ENCODE results near the gene SCN7A. TPM values are rescaled to one million over a fixed set of nuclear protein-coding genes. Genes with fewer than 3 reads are reported as not detected.
"Not testable (repeated sequence)": the region's sequence is repeated elsewhere in the genome, so short reads cannot be mapped to it uniquely, and the experiment has no call there.

SCN7A gene
- total RNA-seq, 2 experiments from 2014 or later: not detected

GRCh38 chr2:166410828-166411472, 83.1 kb downstream of the SCN7A start:
- CTCF ChIA-PET (ENCODE audit: unreplicated experiment): no interaction called here
- Histone ChIP-seq H3K27ac (ENCODE audit: low read depth, low read length, poor library complexity, severe bottlenecking) (no peak overlapping the region), H3K4me1 (ENCODE audit: insufficient read depth, low read length, poor library complexity, severe bottlenecking) (no peaks in the 10 kb centered on the region), H3K4me2 (ENCODE audit: low read length) (no peak overlapping the region), H3K9me3 (ENCODE audit: low read length) (no peaks in the 10 kb centered on the region), H3K79me2 (ENCODE audit: insufficient read depth, low read depth, low read length) (no peaks in the 10 kb centered on the region), H3K36me3 (ENCODE audit: insufficient read depth, low read length) (no peaks in the 10 kb centered on the region), H3K9me2 (ENCODE audit: insufficient read depth, low read length) (no peaks in the 10 kb centered on the region), H2AFZ (ENCODE audit: low read length) (no peak overlapping the region), H4K20me1 (ENCODE audit: insufficient read depth, low read length) (no peaks in the 10 kb centered on the region), H3K4me3 (ENCODE audit: low read depth, low read length, poor library complexity, severe bottlenecking) (no peak overlapping the region)
- POLR2A ChIA-PET: no interaction called here
- intact Hi-C loops (cut with micrococcal nuclease; ENCODE audit: unreplicated experiment): no loop called here
- no peak for DNase-seq (ENCODE audit: low spot score)
- TF ChIP-seq CTCF (conservative IDR thresholded peaks at IDR 0.05; ENCODE audit: low read length) (no peak), EZH2phosphoT487 (IDR thresholded peaks at IDR 0.05; ENCODE audit: borderline replicate concordance, low read depth, low read length) (no peak)
- no TSS peak for BruUV-seq (replicated peaks)

GRCh38 chr2:166407746-166408145, 86.3 kb downstream of the SCN7A start:
- CTCF ChIA-PET (ENCODE audit: unreplicated experiment); H3K79me2 ChIP-seq (ENCODE audit: insufficient read depth, low read depth, low read length); H3K9me2 ChIP-seq (ENCODE audit: insufficient read depth, low read length); H3K4me3 ChIP-seq (ENCODE audit: low read depth, low read length, poor library complexity, severe bottlenecking); intact Hi-C loops (cut with micrococcal nuclease; ENCODE audit: unreplicated experiment); DNase-seq (ENCODE audit: low spot score); H3K4me1 ChIP-seq (ENCODE audit: insufficient read depth, low read length, poor library complexity, severe bottlenecking); H2AFZ ChIP-seq (ENCODE audit: low read length); POLR2A ChIA-PET; H3K4me2 ChIP-seq (ENCODE audit: low read length); H3K27ac ChIP-seq (ENCODE audit: low read depth, low read length, poor library complexity, severe bottlenecking); H4K20me1 ChIP-seq (ENCODE audit: insufficient read depth, low read length); H3K9me3 ChIP-seq (ENCODE audit: low read length); H3K36me3 ChIP-seq (ENCODE audit: insufficient read depth, low read length); BruUV-seq (replicated peaks): not testable (repeated sequence)

DNA sequence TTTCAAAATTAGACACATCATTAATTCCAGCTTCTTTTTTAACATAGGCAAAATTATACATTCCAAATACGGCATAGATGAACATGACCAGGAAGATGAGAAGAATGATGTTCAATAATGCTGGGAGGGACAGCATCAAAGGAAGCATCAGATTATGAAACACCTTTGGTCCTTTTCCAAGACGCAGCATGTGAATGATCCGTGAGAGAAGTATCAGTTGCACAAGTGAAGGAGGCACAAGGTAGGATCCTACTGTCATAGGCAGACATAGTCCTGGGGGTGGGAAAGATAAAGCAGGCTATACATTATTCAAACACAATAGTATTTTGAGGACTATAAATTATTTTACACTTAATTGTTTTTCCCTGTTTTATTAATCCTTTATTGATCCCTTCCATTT, 87.7 kb downstream of the SCN7A start:
- intact Hi-C loops (cut with micrococcal nuclease; ENCODE audit: unreplicated experiment): no loop called here
- no peak overlapping the region for H2AFZ ChIP-seq (ENCODE audit: low read length)
- H3K9me3 ChIP-seq (ENCODE audit: low read length): no peaks in the 10 kb centered on the region
- no peak overlapping the region for H3K4me2 ChIP-seq (ENCODE audit: low read length)
- H3K4me3 ChIP-seq (ENCODE audit: low read depth, low read length, poor library complexity, severe bottlenecking): no peak overlapping the region
- DNase-seq (ENCODE audit: low spot score): no peak
- H3K4me1 ChIP-seq (ENCODE audit: insufficient read depth, low read length, poor library complexity, severe bottlenecking): no peaks in the 10 kb centered on the region
- no peaks in the 10 kb centered on the region for H3K79me2 ChIP-seq (ENCODE audit: insufficient read depth, low read depth, low read length)
- ChIA-PET POLR2A (interaction anchor here (1.1 kb wide), 1 partner anchor 12 kb away, joined by 4 read pairs; no protein-coding TSS in a partner anchor), CTCF (ENCODE audit: unreplicated experiment) (no interaction called here)
- no peak for TF ChIP-seq CTCF (conservative IDR thresholded peaks at IDR 0.05; ENCODE audit: low read length)
- TF ChIP-seq EZH2phosphoT487 (IDR thresholded peaks at IDR 0.05; ENCODE audit: borderline replicate concordance, low read depth, low read length): no peak
- H3K27ac ChIP-seq (ENCODE audit: low read depth, low read length, poor library complexity, severe bottlenecking): no peak overlapping the region
- no TSS peak for BruUV-seq (replicated peaks)
- H3K9me2 ChIP-seq (ENCODE audit: insufficient read depth, low read length): no peaks in the 10 kb centered on the region
- no peaks in the 10 kb centered on the region for H4K20me1 ChIP-seq (ENCODE audit: insufficient read depth, low read length)
- H3K36me3 ChIP-seq (ENCODE audit: insufficient read depth, low read length): no peaks in the 10 kb centered on the region

Measured in OCI-LY7 (cell line).